HL-60 (cell line): Measurements from ENCODE around the gene ANTXR1.

Experiments
- DNase-seq, 2 experiments: peaks; one replicate each; pipeline ENCODE4 v3.0.0-alpha.2; 2010 to 2020; ENCODE audit warnings: low read depth in 1 of 2, low spot score in 1 of 2
- H3K27ac ChIP-seq: fragments of 250-450 bp; sonication (Bioruptor Pico); replicated peaks from 2 replicates; pipeline ENCODE4 v1.5.1; 2020; ENCODE audit warnings: mild to moderate bottlenecking, moderate library complexity
- H3K27me3 ChIP-seq: fragments of 250-450 bp; sonication (Bioruptor Pico); 2 replicates; pipeline ENCODE4 v1.5.1; 2021; ENCODE audit warnings: mild to moderate bottlenecking, moderate library complexity; ENCODE audit not compliant: insufficient read depth, poor library complexity, severe bottlenecking
- H3K4me3 ChIP-seq: replicated peaks from 2 replicates; pipeline ENCODE4 v1.5.1; 2011; ENCODE audit warnings: mild to moderate bottlenecking, control low read depth, low read length; ENCODE audit not compliant: insufficient read depth
- CTCF ChIP-seq: IDR thresholded peaks from one replicate; pipeline ENCODE4 v1.5.1; 2011; ENCODE audit warnings: low read length, control low read depth, inconsistent platforms; ENCODE audit not compliant: insufficient read depth
- GABPA ChIP-seq: IDR thresholded peaks from 2 replicates; pipeline ENCODE4 v1.6.1; 2012; ENCODE audit warnings: low read depth
- POLR2AphosphoS5 ChIP-seq: IDR thresholded peaks from 2 replicates; pipeline ENCODE4 v1.6.1; 2012; ENCODE audit warnings: low read depth
- REST ChIP-seq: IDR thresholded peaks from 2 replicates; pipeline ENCODE4 v1.6.1; 2012; ENCODE audit warnings: low read depth; ENCODE audit not compliant: insufficient replicate concordance
- SPI1 ChIP-seq: IDR thresholded peaks from 2 replicates; pipeline ENCODE4 v1.6.1; 2012; ENCODE audit warnings: low read depth, mild to moderate bottlenecking, borderline replicate concordance

The ANTXR1 gene

GRCh38 chr2:69279931-69280681 is 267.1 kb downstream of the ANTXR1 start:
- DNase-seq = no peak
- no peak overlapping the region for H3K27ac ChIP-seq

GRCh38 chr2:69280796-69281412 is 267.9 kb downstream of the ANTXR1 start:
- H3K4me3 ChIP-seq = no peak overlapping the region
- DNase-seq = no peak

More at GRCh38 chr2:69279931-69280681, 267.1 kb downstream of the ANTXR1 start:
- TF ChIP-seq REST = no peak
- no peak for TF ChIP-seq GABPA
- no peak for TF ChIP-seq POLR2AphosphoS5
- TF ChIP-seq SPI1 = no peak
- no peak overlapping the region for H3K4me3 ChIP-seq
- H3K27me3 ChIP-seq = no peaks in the 10 kb centered on the region

GRCh38 chr2:69285379-69285894 is 272.5 kb downstream of the ANTXR1 start:
- no peak for TF ChIP-seq GABPA
- no peak for TF ChIP-seq REST
- no peak for TF ChIP-seq POLR2AphosphoS5
- no peak for TF ChIP-seq CTCF
- TF ChIP-seq SPI1 = no peak
- no peak for DNase-seq
- no peaks in the 10 kb centered on the region for H3K27me3 ChIP-seq
- H3K4me3 ChIP-seq = no peak overlapping the region
- no peak overlapping the region for H3K27ac ChIP-seq

More at GRCh38 chr2:69280796-69281412, 267.9 kb downstream of the ANTXR1 start:
- no peaks in the 10 kb centered on the region for H3K27me3 ChIP-seq
- no peak for TF ChIP-seq POLR2AphosphoS5
- no peak for TF ChIP-seq CTCF
- no peak for TF ChIP-seq SPI1
- TF ChIP-seq GABPA = no peak
- no peak for TF ChIP-seq REST
- H3K27ac ChIP-seq = no peak overlapping the region
